PC-9 (cell line): ENCODE data around the gene ZSWIM8.

ENCODE experiments used
- CTCF ChIP-seq: fragments of 200-600 bp; sonication (generic); conservative IDR thresholded peaks from 2 replicates; pipeline ENCODE4 v1.6.1; 2017; ENCODE audit warnings: mixed run types, antibody characterized with exemption, mild to moderate bottlenecking, moderate library complexity
- EZH2 ChIP-seq: fragments of 200-600 bp; sonication (generic); IDR thresholded peaks from 2 replicates; pipeline ENCODE4 v1.8.0; 2017; ENCODE audit warnings: antibody characterized with exemption, low read depth

GRCh38 chr10:73809061-73809818, 23.8 kb downstream of the ZSWIM8 start:
- TF ChIP-seq CTCF = no peak
- TF ChIP-seq EZH2 = no peak
